DOHH2 (cell line): ENCODE data around the gene APLP1.

Source experiments
- EZH2phosphoT487 ChIP-seq: fragments of 200-600 bp; sonication (generic); IDR thresholded peaks from 2 replicates; pipeline ENCODE4 v1.6.1; 2017; ENCODE audit warnings: borderline replicate concordance, mild to moderate bottlenecking, antibody characterized with exemption, low read length, moderate library complexity, mixed read lengths
- TF ChIP-seq, protein P1 (sequence below): fragments of 200-600 bp; sonication (generic); IDR thresholded peaks from one replicate; pipeline ENCODE4 v1.5.1; 2014; ENCODE audit warnings: antibody characterized with exemption, mild to moderate bottlenecking, low read depth, low read length; ENCODE audit not compliant: poor library complexity, severe bottlenecking

DNA sequence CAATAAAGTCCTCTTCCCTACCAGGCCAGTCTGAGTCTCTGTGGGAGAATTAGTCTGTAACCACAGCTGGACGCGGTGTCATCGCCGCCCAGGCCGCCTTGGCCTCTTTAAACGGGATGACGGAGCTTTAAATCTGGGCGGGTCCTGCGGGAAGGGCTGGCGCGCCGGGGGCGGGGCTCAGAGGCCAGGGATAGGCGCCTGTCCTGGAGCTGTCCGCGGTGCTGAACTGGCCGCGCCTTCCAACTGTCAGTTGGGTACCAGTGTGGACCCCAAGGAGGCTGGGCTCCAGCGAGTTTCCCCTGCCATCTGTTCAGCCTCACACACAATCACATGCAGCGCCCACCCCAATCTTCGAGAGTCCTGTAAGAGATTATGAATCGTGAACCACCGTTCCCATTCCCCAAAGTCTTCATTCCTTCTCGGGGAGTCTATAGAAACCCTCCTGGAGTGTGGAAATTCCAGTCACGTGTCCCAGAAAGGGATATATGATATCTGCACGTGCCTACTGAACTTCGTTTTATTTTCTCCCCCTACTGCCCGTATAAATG lies 11.5 kb downstream of the APLP1 start:
- TF ChIP-seq, protein P1, sequence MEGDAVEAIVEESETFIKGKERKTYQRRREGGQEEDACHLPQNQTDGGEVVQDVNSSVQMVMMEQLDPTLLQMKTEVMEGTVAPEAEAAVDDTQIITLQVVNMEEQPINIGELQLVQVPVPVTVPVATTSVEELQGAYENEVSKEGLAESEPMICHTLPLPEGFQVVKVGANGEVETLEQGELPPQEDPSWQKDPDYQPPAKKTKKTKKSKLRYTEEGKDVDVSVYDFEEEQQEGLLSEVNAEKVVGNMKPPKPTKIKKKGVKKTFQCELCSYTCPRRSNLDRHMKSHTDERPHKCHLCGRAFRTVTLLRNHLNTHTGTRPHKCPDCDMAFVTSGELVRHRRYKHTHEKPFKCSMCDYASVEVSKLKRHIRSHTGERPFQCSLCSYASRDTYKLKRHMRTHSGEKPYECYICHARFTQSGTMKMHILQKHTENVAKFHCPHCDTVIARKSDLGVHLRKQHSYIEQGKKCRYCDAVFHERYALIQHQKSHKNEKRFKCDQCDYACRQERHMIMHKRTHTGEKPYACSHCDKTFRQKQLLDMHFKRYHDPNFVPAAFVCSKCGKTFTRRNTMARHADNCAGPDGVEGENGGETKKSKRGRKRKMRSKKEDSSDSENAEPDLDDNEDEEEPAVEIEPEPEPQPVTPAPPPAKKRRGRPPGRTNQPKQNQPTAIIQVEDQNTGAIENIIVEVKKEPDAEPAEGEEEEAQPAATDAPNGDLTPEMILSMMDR, result no peak
- TF ChIP-seq EZH2phosphoT487, result no peak
